GM18502 (cell line): ENCODE data around the gene ATG4C.
A peak's percentile ranks its signal among the peaks of the same experiment; 100 is the strongest.
"Not testable (repeated sequence)": the region's sequence is repeated elsewhere in the genome, so short reads cannot be mapped to it uniquely, and the experiment has no call there.

Source experiments
- ATAC-seq: cut with Tn5 transposase; IDR thresholded peaks from one replicate; pipeline ENCODE4 v1.9.1; 2021; ENCODE audit warnings: mild to moderate bottlenecking; ENCODE audit not compliant: unreplicated experiment, poor library complexity

Gene ATG4C

GRCh38 chr1:62783736-62784508 is at the start of gene ATG4C:
Gene ATG4C, plus strand, starts transcription at chr1:62784132. Its CDS starts 19,655 bp downstream, at chr1:62803787.
- ATAC-seq = peak; percentile 97

DNA sequence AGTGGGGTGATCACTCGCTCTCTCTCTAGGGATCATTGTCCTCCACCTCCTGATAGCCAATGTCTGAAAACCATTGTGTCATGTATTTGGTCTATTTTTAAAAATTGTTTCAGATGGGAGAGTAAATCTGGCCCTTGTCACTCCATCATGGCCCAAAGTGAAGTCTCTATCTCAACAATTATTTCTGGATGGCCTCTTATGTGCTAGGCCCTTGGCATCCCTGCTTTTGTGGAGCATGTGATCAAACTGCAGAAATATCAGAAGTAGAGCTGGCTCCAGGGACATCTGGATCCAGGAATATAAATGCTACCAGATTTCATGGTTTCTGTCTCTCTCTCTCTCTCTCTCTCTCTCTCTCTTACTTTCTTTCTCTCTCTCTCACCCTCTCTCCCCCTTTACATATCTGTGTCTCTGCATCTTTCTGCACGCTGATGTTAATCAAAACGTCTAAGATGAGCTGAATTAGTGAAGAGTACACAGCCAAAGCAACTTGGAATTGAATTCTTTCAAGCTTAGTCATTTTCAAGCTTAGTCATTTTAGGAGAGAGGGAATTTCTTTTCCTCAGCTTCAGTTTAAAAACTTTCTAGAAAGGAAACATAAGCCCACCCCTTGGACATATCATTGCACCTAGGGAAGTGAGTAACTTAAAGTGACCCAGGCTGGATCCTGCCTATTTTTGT is 48.3 kb upstream of the ATG4C start:
- no peak for ATAC-seq

DNA sequence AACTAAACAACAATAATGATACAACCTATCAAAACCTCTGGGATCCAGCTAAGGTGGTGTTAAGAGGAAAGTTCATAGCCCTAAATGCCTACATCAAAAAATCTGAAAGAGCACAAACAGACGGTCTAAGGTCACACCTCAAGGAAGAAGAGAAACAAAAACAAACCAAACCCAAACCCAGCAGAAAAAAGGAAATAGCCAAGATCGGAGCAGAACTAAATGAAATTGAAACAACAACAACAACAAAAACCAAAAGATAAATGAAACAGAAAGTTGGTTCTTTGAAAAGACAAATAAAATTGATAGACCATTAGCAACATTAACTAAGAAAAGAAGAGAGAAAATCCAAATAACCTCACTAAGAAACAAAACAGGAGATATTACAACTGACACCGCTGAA is 43.2 kb upstream of the ATG4C start:
- not testable (repeated sequence) for ATAC-seq

GRCh38 chr1:62744611-62745577 is 39.0 kb upstream of the ATG4C start:
- no peak for ATAC-seq

- no peak for ATAC-seq
Observed at GRCh38 chr1:62746086-62746808, 37.7 kb upstream of the ATG4C start.

GRCh38 chr1:62746809-62747138 is 37.2 kb upstream of the ATG4C start:
- ATAC-seq = no peak

DNA sequence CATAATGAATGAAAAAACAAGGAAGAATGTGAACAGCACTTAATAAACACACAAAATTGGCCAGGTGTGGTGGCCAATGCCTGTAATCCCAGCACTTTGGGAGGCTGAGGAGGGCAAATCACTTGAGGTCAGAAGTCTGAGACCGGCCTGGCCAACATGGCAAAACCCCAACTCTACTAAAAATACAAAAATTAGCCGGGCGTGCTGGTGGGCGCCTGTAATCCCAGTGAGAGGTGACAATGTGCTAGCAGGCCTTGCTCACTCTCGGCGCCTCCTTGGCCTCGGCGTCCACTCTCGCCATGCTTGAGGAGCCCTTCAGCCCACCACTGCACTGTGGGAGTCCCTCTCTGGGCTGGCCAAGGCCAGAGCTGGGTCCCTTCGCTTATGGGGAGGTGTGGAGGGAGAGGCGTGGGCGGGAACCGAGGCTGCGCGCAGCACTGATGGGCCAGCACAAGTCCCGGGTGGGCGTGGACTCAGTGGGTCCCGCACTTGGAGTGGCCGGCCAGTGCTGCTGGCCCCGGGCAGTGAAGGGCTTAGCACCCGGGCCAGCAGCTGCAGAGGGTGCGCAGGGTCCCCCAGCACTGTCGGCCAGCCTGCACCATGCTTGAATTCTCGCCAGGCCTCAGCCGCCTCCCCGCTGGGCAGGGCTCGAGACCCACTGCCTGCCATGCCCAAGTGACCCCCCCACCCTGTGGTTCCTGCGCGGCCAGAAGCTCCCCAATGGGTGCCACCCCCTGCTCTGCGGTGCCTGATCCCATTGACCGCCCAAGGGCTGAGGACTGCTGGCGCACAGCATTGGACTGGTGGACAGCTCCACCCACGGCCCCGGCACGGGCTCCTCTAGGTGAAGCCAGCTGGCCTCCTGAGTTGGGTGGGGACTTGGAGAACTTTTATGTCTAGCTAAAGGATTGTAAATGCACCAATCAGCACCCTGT is 30.6 kb upstream of the ATG4C start:
- ATAC-seq = no peak

DNA sequence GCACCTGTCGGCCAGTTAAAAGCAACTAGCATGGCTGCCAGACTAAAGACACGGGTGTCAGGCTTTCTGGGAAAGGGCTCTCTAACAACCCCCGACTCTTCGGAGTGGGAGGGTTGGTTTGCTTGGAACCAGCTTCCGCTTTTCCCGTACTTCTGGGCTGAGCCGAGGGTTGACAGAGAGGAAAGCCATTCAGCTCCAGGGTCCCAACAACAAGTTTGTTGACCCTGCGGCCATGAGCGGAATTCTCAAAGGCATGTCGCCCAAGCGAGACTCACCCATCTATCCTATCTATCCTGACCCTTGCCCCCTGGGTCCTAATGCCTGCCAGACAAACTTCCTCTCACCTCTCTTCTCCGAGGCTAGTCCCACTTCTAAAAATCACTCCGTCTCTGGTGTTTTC is 29.0 kb upstream of the ATG4C start:
- ATAC-seq = not testable (repeated sequence)

GRCh38 chr1:62756255-62756884 is 27.6 kb upstream of the ATG4C start:
- not testable (repeated sequence) for ATAC-seq

- not testable (repeated sequence) for ATAC-seq
Observed at GRCh38 chr1:62759232-62759875, 24.6 kb upstream of the ATG4C start.

DNA sequence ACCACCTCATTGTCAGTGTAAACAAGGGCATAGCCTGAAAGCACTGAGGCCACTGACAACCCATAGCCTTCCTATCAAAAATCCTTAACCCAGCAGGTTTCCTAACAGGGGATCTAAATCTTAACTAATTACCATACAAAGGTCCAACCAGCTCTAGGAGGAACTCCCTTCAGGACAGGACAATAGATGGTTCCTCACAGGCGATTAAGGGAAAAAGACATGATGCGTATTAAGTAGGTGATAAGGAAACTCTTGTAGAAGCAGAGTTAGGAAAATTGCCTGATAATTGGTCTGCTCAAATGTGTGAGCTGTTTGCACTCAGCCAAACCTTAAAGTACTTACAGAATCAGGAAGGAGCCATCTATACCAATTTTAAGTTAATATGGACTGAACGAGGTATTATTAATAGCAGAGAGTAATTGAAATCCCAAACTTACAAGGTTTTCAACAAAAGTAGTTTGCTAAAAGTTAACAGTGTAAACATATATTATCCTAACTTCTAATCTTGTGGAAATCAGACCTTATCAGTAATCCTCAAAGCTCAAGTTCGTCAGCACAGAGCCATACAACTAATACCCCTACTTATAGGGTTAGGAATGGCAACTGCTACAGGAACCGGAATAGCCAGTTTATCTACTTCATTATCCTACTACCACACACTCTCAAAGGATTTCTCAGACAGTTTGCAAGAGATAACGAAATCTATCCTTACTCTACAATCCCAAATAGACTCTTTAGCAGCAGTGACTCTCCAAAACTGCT is 23.7 kb upstream of the ATG4C start:
- not testable (repeated sequence) for ATAC-seq

DNA sequence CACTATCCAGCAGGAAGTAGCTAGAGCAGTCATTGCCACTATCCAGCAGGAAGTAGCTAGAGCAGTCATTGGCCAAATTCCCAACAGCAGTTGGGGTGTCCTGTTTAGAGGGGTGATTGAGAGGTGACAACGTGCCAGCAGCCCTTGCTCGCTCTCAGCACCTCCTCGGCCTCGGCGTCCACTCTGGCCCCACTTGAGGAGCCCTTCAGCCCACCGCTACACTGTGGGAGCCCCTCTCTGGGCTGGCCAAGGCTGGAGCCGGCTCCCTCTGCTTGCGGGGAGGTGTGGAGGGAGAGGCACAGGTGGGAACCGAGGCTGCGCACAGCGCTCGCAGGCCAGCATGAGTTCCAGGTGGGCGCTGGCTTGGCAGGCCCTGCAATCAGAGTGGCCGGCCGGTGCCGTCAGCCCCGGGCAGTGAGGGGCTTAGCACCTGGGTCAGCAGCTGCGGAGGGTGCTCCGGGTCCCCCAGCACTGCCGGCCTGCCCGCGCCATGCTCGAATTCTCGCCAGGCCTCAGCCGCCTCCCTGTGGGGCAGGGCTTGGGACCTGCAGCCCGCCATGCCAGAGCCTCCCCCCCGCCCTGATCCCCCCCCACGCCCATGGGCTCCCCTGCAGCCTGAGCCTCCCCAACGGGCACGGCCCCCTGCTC is 22.6 kb upstream of the ATG4C start:
- ATAC-seq = not testable (repeated sequence)

DNA sequence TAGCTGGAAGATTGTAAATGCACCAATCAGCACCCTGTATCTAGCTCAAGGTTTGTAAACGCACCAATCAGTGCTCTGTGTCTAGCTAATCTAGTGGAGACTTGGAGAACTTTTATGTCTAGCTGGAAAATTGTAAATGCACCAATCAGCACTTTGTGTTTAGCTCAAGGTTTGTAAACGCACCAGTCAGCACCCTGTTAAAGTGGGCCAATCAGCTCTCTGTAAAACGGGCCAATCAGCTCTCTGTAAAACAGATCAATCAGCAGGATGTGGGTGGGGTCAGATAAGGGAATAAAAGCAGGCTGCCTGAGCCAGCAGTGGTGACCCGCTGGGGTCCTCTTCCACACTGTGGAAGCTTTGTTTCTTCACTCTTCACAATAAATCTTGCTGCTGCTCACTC is 21.9 kb upstream of the ATG4C start:
- ATAC-seq = not testable (repeated sequence)

DNA sequence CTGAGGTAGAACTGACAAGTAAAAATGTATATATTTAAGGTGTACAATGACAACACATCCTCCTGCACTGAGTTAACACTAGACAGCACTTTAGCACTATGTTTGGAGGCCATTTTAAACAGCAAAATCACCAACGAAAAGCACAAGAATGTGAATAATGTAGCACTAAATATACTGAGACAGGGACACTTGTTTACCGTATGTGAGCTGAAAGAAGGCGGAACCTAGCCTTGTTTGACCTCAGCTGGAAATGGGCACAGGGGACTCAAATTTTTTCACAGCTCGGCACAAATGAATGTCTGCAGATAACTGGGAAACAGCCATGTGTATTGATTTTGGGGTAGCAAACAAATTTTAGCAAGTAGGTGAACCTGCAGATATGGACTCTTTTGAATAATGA is 18.0 kb upstream of the ATG4C start:
- ATAC-seq = no peak

GRCh38 chr1:62768551-62768950 is 15.4 kb upstream of the ATG4C start:
- ATAC-seq = not testable (repeated sequence)

DNA sequence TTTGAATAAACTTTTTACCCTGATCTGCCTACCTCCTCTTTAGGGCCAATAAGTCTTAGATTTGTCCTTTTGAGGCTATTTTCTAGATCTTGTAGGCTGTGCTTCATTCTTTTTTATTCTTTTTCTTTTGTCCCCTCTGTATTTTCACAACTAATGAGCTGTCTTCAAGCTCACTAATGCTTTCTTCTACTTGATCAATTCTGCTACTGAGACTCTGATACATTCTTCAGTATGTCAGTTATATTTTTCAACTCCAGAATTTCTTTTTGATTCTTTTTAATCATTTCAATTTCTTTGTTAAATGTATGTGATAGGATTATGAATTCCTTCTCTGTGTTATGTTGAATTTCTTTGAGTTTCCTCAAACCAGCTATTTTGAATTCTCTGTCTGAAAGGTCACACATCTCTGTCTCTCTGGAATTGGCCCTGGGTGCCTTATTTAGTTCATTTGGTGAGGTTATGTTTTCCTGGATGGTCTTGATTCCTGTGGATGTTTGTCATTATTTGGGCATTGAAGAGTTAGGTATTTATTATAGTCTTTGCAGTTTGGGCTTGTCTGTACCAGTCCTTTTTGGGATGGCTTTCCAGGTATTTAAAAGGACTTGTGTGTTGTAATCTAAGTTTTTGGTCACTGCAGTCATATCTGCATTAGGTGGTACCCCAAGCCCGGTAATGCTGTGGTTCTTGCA is 11.2 kb upstream of the ATG4C start:
- no peak for ATAC-seq
